A673 (cell line): Measurements from ENCODE around the gene NFKBIZ. TPM values are rescaled to one million over a fixed set of nuclear protein-coding genes. Genes with fewer than 3 reads are reported as not detected.
"Not testable (repeated sequence)": the region's sequence is repeated elsewhere in the genome, so short reads cannot be mapped to it uniquely, and the experiment has no call there.

ENCODE experiments used
- BruUV-seq: library from RNA; stranded (reverse); fragments of 400-500 nt; replicated peaks from 2 replicates; lab custom pipeline; 2021; lab: Mats Ljungman, UMichigan
- CTCF ChIA-PET: fragments of 300-600 bp; sonication (Branson Sonifier 250); formaldehyde crosslinking; loops from one replicate; lab custom pipeline; 2022; ENCODE audit warnings: antibody characterized with exemption; lab: Charles Lee
- POLR2A ChIA-PET: fragments of 300-600 bp; sonication (Branson Sonifier 250); formaldehyde crosslinking; loops from one replicate; lab custom pipeline; 2022; ENCODE audit warnings: antibody characterized with exemption; ENCODE audit not compliant: low non-redundant PET; lab: Charles Lee
- DNase-seq: peaks from one replicate; pipeline ENCODE4 v3.0.0-alpha.2; 2015; ENCODE audit warnings: low spot score
- H3K27ac ChIP-seq: fragments of 200-600 bp; sonication (generic); 2 replicates; pipeline ENCODE4 v1.5.1; 2016; ENCODE audit warnings: mixed run types, low read depth, mild to moderate bottlenecking, mixed read lengths, antibody characterized with exemption, low read length; ENCODE audit not compliant: poor library complexity, severe bottlenecking
- H3K27me3 ChIP-seq: fragments of 200-600 bp; sonication (generic); replicated peaks from 2 replicates; pipeline ENCODE4 v1.6.1; 2017; ENCODE audit warnings: mixed run types, low read depth, mild to moderate bottlenecking, mixed read lengths, antibody characterized with exemption, low read length; ENCODE audit not compliant: insufficient read depth, poor library complexity
- H3K36me3 ChIP-seq: fragments of 200-600 bp; sonication (generic); 2 replicates; pipeline ENCODE4 v1.6.1; 2016; ENCODE audit warnings: mixed run types, mild to moderate bottlenecking, mixed read lengths, antibody characterized with exemption, low read length; ENCODE audit not compliant: insufficient read depth, poor library complexity, severe bottlenecking
- H3K4me1 ChIP-seq: fragments of 200-600 bp; sonication (generic); 2 replicates; pipeline ENCODE4 v1.6.1; 2017; ENCODE audit warnings: mixed run types, mild to moderate bottlenecking, mixed read lengths, antibody characterized with exemption, low read length; ENCODE audit not compliant: insufficient read depth, poor library complexity, severe bottlenecking
- H3K4me3 ChIP-seq: fragments of 200-600 bp; sonication (generic); 2 replicates; pipeline ENCODE4 v1.5.1; 2016; ENCODE audit warnings: low read depth, mixed run types, mild to moderate bottlenecking, mixed read lengths, low read length; ENCODE audit not compliant: poor library complexity, severe bottlenecking
- H3K9me3 ChIP-seq: fragments of 200-600 bp; sonication (generic); 2 replicates; pipeline ENCODE4 v1.6.1; 2016; ENCODE audit warnings: mixed run types, low read depth, mild to moderate bottlenecking, mixed read lengths, antibody characterized with exemption, low read length; ENCODE audit not compliant: poor library complexity, severe bottlenecking
- CTCF ChIP-seq: fragments of 300-800, 200-600 bp; sonication (generic); conservative IDR thresholded peaks from 2 replicates; pipeline ENCODE4 v1.5.1; 2017; ENCODE audit warnings: low read depth, mild to moderate bottlenecking, antibody characterized with exemption, low read length, moderate library complexity, mixed read lengths
- EZH2 ChIP-seq: fragments of 200-600 bp; sonication (generic); IDR thresholded peaks from 2 replicates; pipeline ENCODE4 v1.6.1; 2017; ENCODE audit warnings: borderline replicate concordance, low read depth, mild to moderate bottlenecking, mixed read lengths, antibody characterized with exemption, low read length; ENCODE audit not compliant: poor library complexity, severe bottlenecking
- intact Hi-C: fragments of 100-400 bp; cut with micrococcal nuclease; formaldehyde crosslinking; loops from one replicate; pipeline ENCODE4 v1.10.0; 2022; ENCODE audit not compliant: unreplicated experiment
- total RNA-seq: library from RNA; stranded (reverse); gene quantifications from 2 replicates; pipeline ENCODE4 v1.2.3, GENCODE V29; 2021

Gene NFKBIZ
- total RNA-seq, 1 experiment from 2014 or later, result 15.1 TPM

- Histone ChIP-seq H3K4me1 (peaks cover 14% of the 10 kb centered on the region), H3K36me3 (no peaks in the 10 kb centered on the region), H3K27ac (no peak overlapping the region), H3K9me3 (no peaks in the 10 kb centered on the region), H3K27me3 (no peaks in the 10 kb centered on the region), H3K4me3 (no peak overlapping the region)
- no TSS peak for BruUV-seq
- TF ChIP-seq EZH2 (no peak), CTCF (no peak)
- intact Hi-C loops, result no loop called here
- ChIA-PET POLR2A (no interaction called here), CTCF (no interaction called here)
- no peak for DNase-seq
Observed at GRCh38 chr3:101879623-101880284, 30.4 kb downstream of the NFKBIZ start.

- H3K9me3 ChIP-seq, result no peaks in the 10 kb centered on the region
- no peak overlapping the region for H3K4me3 ChIP-seq
- intact Hi-C loops, result no loop called here
- ChIA-PET CTCF (no interaction called here), POLR2A (no interaction called here)
- TF ChIP-seq CTCF (no peak), EZH2 (no peak)
- H3K36me3 ChIP-seq, result no peaks in the 10 kb centered on the region
- H3K27ac ChIP-seq, result no peak overlapping the region
- BruUV-seq, result no TSS peak
- H3K4me1 ChIP-seq, result no peaks in the 10 kb centered on the region
- no peak for DNase-seq
- H3K27me3 ChIP-seq, result no peaks in the 10 kb centered on the region
Observed at GRCh38 chr3:101884776-101885175, 35.5 kb downstream of the NFKBIZ start.

- H3K4me3 ChIP-seq, H3K4me1 ChIP-seq, BruUV-seq, POLR2A ChIA-PET, intact Hi-C loops, CTCF ChIA-PET, H3K9me3 ChIP-seq, H3K27me3 ChIP-seq, DNase-seq, H3K36me3 ChIP-seq, H3K27ac ChIP-seq: not testable (repeated sequence)
Observed at GRCh38 chr3:101885584-101885983, 36.3 kb downstream of the NFKBIZ start.

GRCh38 chr3:101886626-101887025, 37.3 kb downstream of the NFKBIZ start:
- H3K4me3 ChIP-seq, result no peak overlapping the region
- POLR2A ChIA-PET, result no interaction called here
- H3K4me1 ChIP-seq, result no peaks in the 10 kb centered on the region
- CTCF ChIA-PET, result no interaction called here
- intact Hi-C loops, result no loop called here
- no peaks in the 10 kb centered on the region for H3K36me3 ChIP-seq
- H3K9me3 ChIP-seq, result no peaks in the 10 kb centered on the region
- DNase-seq, result no peak
- TF ChIP-seq CTCF (no peak), EZH2 (no peak)
- H3K27ac ChIP-seq, result no peak overlapping the region
- BruUV-seq, result no TSS peak
- no peaks in the 10 kb centered on the region for H3K27me3 ChIP-seq
